Neural progenitor cell (in vitro differentiated cells): ENCODE results near the gene PPP1R13L. TPM values are rescaled to one million over a fixed set of nuclear protein-coding genes. Genes with fewer than 3 reads are reported as not detected.

Experiments used
- DNase-seq: peaks from one replicate; pipeline ENCODE4 v3.0.0-alpha.2; 2016; ENCODE audit warnings: low spot score
- H2AFZ ChIP-seq: fragments of 200-600 bp; sonication (generic); replicated peaks from 2 replicates; pipeline ENCODE4 v1.6.1; 2016; ENCODE audit warnings: antibody characterized with exemption
- H3F3A ChIP-seq: fragments of 200-600 bp; sonication (generic); 2 replicates; pipeline ENCODE4 v1.6.1; 2016; ENCODE audit warnings: antibody characterized with exemption, low read depth
- H3K27ac ChIP-seq: fragments of 200-600 bp; sonication (generic); 2 replicates; pipeline ENCODE4 v1.5.1; 2016; ENCODE audit warnings: mild to moderate bottlenecking
- H3K27me3 ChIP-seq: fragments of 200-600 bp; sonication (generic); 2 replicates; pipeline ENCODE4 v1.6.1; 2016; ENCODE audit warnings: mild to moderate bottlenecking, moderate library complexity
- H3K36me3 ChIP-seq: fragments of 200-600 bp; sonication (generic); 2 replicates; pipeline ENCODE4 v1.5.1; 2016
- H3K4me1 ChIP-seq: fragments of 200-600 bp; sonication (generic); 2 replicates; pipeline ENCODE4 v1.6.1; 2016; ENCODE audit warnings: mixed run types
- H3K4me2 ChIP-seq: fragments of 200-600 bp; sonication (generic); 2 replicates; pipeline ENCODE4 v1.6.1; 2016
- H3K4me3 ChIP-seq: fragments of 200-600 bp; sonication (generic); 2 replicates; pipeline ENCODE4 v1.5.1; 2016
- H3K79me2 ChIP-seq: fragments of 200-600 bp; sonication (generic); 2 replicates; pipeline ENCODE4 v1.6.1; 2016; ENCODE audit warnings: low read depth
- H3K9ac ChIP-seq: fragments of 200-600 bp; sonication (generic); 2 replicates; pipeline ENCODE4 v1.6.1; 2016
- H3K9me3 ChIP-seq: fragments of 200-600 bp; sonication (generic); 2 replicates; pipeline ENCODE4 v1.5.1; 2016; ENCODE audit warnings: low read depth
- H4K20me1 ChIP-seq: fragments of 200-600 bp; sonication (generic); 2 replicates; pipeline ENCODE4 v1.6.1; 2016; ENCODE audit warnings: low read depth
- H3K27ac Mint-ChIP-seq: 3 replicates; pipeline ENCODE4 v1.8.0; 2021; ENCODE audit warnings: mixed read lengths
- H3K27me3 Mint-ChIP-seq: 2 replicates; pipeline ENCODE4 v1.8.0; 2022; ENCODE audit warnings: low read depth, mild to moderate bottlenecking, inconsistent platforms, moderate library complexity, mixed read lengths; ENCODE audit not compliant: insufficient read depth
- H3K36me3 Mint-ChIP-seq: 3 replicates; pipeline ENCODE4 v1.8.0; 2021; ENCODE audit warnings: mixed read lengths
- H3K4me1 Mint-ChIP-seq: 3 replicates; pipeline ENCODE4 v1.8.0; 2021; ENCODE audit warnings: mixed read lengths
- H3K4me3 Mint-ChIP-seq: 3 replicates; pipeline ENCODE4 v1.8.0; 2021; ENCODE audit warnings: mild to moderate bottlenecking, moderate library complexity, mixed read lengths
- H3K9me3 Mint-ChIP-seq: 3 replicates; pipeline ENCODE4 v1.8.0; 2020; ENCODE audit warnings: mixed read lengths
- EZH2 ChIP-seq: fragments of 200-600 bp; sonication (generic); IDR thresholded peaks from 2 replicates; pipeline ENCODE4 v1.6.1; 2017; ENCODE audit warnings: antibody characterized with exemption, mild to moderate bottlenecking, moderate library complexity
- EZH2phosphoT487 ChIP-seq: fragments of 200-600 bp; sonication (generic); IDR thresholded peaks from 2 replicates; pipeline ENCODE4 v1.6.1; 2017; ENCODE audit warnings: antibody characterized with exemption
- total RNA-seq: library from RNA; depleted of rRNA; stranded (reverse); fragments of >200 nt; gene quantifications from 2 replicates; pipeline ENCODE4 v1.2.3, GENCODE V29; 2015; ENCODE audit warnings: low replicate concordance
- TF ChIP-seq, protein P1 (sequence below): fragments of 200-600 bp; sonication (generic); IDR thresholded peaks from 2 replicates; pipeline ENCODE4 v1.5.1; 2017; ENCODE audit warnings: antibody characterized with exemption, mild to moderate bottlenecking

Gene PPP1R13L
- total RNA-seq, 1 donor from 2014 or later: 2.9 TPM

DNA sequence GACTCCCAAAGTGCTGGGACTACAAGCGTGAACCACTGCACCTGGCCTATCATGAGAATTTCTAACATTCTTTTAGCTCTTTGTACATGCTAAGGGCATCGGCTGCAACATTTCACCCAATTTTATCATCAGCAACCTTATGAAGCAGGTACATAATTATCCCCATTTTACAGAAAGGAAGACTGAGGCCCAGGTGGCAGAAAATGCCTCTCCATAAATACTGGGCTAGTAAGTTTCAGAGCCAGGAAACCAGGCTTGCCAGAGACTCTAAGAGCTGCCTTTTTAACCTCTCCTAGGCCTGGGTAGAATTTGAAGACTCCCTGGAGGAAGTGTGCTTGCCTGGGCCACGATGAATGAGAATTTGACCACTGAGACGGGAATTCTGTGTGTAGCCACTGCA lies 36.7 kb downstream of the PPP1R13L start:
- H3K4me1 ChIP-seq: peaks cover 9% of the 10 kb centered on the region
- H3K9ac ChIP-seq: no peak overlapping the region
- Mint-ChIP-seq H3K9me3 (no peaks in the 10 kb centered on the region), H3K27me3 (peaks cover 4% of the 10 kb centered on the region), H3K36me3 (no peaks in the 10 kb centered on the region), H3K27ac (no peak overlapping the region), H3K4me1 (peaks cover 19% of the 10 kb centered on the region), H3K4me3 (peak overlapping the region; percentile 42)
- DNase-seq: no peak
- no peak for TF ChIP-seq EZH2
- no peak for TF ChIP-seq EZH2phosphoT487
- TF ChIP-seq, protein P1, sequence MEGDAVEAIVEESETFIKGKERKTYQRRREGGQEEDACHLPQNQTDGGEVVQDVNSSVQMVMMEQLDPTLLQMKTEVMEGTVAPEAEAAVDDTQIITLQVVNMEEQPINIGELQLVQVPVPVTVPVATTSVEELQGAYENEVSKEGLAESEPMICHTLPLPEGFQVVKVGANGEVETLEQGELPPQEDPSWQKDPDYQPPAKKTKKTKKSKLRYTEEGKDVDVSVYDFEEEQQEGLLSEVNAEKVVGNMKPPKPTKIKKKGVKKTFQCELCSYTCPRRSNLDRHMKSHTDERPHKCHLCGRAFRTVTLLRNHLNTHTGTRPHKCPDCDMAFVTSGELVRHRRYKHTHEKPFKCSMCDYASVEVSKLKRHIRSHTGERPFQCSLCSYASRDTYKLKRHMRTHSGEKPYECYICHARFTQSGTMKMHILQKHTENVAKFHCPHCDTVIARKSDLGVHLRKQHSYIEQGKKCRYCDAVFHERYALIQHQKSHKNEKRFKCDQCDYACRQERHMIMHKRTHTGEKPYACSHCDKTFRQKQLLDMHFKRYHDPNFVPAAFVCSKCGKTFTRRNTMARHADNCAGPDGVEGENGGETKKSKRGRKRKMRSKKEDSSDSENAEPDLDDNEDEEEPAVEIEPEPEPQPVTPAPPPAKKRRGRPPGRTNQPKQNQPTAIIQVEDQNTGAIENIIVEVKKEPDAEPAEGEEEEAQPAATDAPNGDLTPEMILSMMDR: no peak
- H3F3A ChIP-seq: peaks cover 23% of the 10 kb centered on the region
- H2AFZ ChIP-seq: no peak overlapping the region
- H3K9me3 ChIP-seq: no peaks in the 10 kb centered on the region
- H3K79me2 ChIP-seq: peaks cover 23% of the 10 kb centered on the region
- H3K36me3 ChIP-seq: no peaks in the 10 kb centered on the region
- no peak overlapping the region for H3K4me2 ChIP-seq
- H4K20me1 ChIP-seq: peaks cover 24% of the 10 kb centered on the region
- H3K4me3 ChIP-seq: no peak overlapping the region
- no peak overlapping the region for H3K27ac ChIP-seq
- no peaks in the 10 kb centered on the region for H3K27me3 ChIP-seq

DNA sequence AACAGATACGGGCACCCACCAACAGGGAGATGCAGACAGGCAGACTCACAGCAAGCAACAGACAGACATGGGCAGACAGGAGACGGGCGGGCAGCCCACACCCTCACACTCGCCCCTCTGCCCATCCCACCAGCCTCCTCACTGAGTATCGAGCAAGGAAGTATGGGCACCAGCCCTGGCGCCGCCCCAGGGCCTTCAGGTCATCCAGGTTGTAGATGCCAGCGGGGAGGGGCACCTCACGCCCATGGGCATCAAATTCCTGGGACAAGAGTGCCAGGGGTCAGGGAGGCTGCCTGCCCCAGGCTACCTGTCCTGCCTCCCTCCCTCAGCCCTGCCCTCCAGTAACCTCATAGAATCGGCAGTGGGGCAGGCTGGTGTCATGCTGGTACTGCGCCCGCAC lies 40.2 kb downstream of the PPP1R13L start:
- no peaks in the 10 kb centered on the region for H3K9me3 ChIP-seq
- Mint-ChIP-seq H3K9me3 (no peaks in the 10 kb centered on the region), H3K27ac (no peak overlapping the region), H3K4me3 (no peak overlapping the region), H3K27me3 (no peaks in the 10 kb centered on the region), H3K36me3 (peaks cover 9% of the 10 kb centered on the region), H3K4me1 (peaks cover 10% of the 10 kb centered on the region)
- no peak overlapping the region for H3K4me3 ChIP-seq
- no peak overlapping the region for H3K4me2 ChIP-seq
- peaks cover 23% of the 10 kb centered on the region for H4K20me1 ChIP-seq
- no peaks in the 10 kb centered on the region for H3K27me3 ChIP-seq
- no peaks in the 10 kb centered on the region for H3K4me1 ChIP-seq
- DNase-seq: no peak
- no peak overlapping the region for H3K9ac ChIP-seq
- H3F3A ChIP-seq: peaks cover 10% of the 10 kb centered on the region
- no peak overlapping the region for H3K27ac ChIP-seq
- TF ChIP-seq, protein P1: no peak
- TF ChIP-seq EZH2phosphoT487: no peak
- no peak for TF ChIP-seq EZH2
- no peaks in the 10 kb centered on the region for H3K36me3 ChIP-seq
- H2AFZ ChIP-seq: no peak overlapping the region
- H3K79me2 ChIP-seq: peaks cover 19% of the 10 kb centered on the region

DNA sequence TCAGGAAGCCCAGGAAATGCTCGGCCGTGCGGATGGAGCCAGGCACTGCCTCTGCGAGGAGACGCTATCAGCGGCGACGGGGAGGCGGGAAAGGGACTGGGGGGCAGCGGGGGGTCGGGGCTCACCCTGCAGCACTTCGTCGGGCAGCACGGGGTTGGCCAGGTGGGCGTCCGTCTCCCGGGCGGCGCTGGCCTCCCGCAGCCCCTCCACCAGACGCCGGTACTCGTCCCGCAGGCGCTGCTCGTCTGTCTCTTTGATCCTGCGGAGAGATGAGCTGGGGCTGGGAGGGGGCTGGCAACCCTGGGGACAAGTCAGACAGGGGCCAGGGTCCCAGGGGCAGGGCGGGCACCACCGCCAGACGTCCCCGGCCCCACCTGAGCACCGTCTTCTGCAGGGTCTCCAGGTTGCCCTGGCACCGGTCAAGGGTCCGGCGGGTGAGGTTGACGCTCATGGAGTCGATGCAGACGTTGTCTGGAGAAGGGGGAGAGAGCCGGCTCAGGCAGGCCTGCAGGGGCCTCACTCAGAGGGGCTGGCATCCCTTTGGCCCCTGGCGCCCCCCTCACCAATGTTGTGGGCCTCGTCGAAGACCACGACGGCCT lies 40.9 kb downstream of the PPP1R13L start:
- Histone ChIP-seq H3F3A (peaks cover 3% of the 10 kb centered on the region), H3K27me3 (no peaks in the 10 kb centered on the region), H3K4me2 (no peak overlapping the region), H4K20me1 (peaks cover 16% of the 10 kb centered on the region), H3K79me2 (peaks cover 12% of the 10 kb centered on the region), H3K27ac (no peak overlapping the region), H2AFZ (no peak overlapping the region), H3K4me1 (no peaks in the 10 kb centered on the region), H3K9ac (no peak overlapping the region), H3K36me3 (no peaks in the 10 kb centered on the region), H3K4me3 (no peak overlapping the region), H3K9me3 (no peaks in the 10 kb centered on the region)
- H3K27me3 Mint-ChIP-seq: no peaks in the 10 kb centered on the region
- no peaks in the 10 kb centered on the region for H3K9me3 Mint-ChIP-seq
- no peak for TF ChIP-seq EZH2phosphoT487
- TF ChIP-seq, protein P1: no peak
- TF ChIP-seq EZH2: no peak
- peaks cover 12% of the 10 kb centered on the region for H3K36me3 Mint-ChIP-seq
- DNase-seq: no peak
- peaks cover 7% of the 10 kb centered on the region for H3K4me1 Mint-ChIP-seq
- H3K27ac Mint-ChIP-seq: no peak overlapping the region
- H3K4me3 Mint-ChIP-seq: no peak overlapping the region
